Measurements from ENCODE around the gene RGS17.
"Not testable (repeated sequence)": the region's sequence is repeated elsewhere in the genome, so short reads cannot be mapped to it uniquely, and the experiment has no call there.

The RGS17 gene

GRCh38 chr6:153000243-153000642 lies 130.8 kb downstream of the RGS17 start:
- peaks cover 20% of the 10 kb centered on the region for H3K36me3 ChIP-seq (ENCODE audit: control insufficient read depth, low read depth, low read length)
- H3K9ac ChIP-seq (ENCODE audit: low read length): no peak overlapping the region

DNA sequence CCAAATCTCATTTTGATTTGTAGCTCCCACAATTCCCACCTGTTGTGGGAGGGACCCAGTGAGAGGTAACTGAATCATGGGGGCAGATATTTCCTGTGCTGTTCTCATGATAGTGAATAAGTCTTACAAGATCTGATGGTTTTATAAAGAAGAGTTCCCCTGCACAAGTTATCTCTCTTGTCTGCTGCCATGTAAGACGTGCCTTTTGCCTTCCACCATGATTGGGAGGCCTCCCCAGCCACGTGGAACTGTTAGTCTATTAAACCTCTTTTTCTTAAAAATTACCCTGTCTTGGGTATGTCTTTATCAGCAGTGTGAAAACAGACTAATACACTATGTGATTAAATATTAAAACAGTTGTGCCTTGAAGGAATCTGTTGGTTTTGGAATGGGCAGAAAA lies 131.5 kb downstream of the RGS17 start:
- not testable (repeated sequence) for H3K4me3 ChIP-seq (ENCODE audit: low read length); H3K4me1 ChIP-seq (ENCODE audit: control insufficient read depth, low read depth, low read length); H3K9me3 ChIP-seq (ENCODE audit: control insufficient read depth, low read depth, low read length); H3K27me3 ChIP-seq (ENCODE audit: control insufficient read depth, insufficient read depth, low read length); H3K27ac ChIP-seq (ENCODE audit: low read length); H3K9ac ChIP-seq (ENCODE audit: low read length)
- peaks cover 25% of the 10 kb centered on the region for H3K36me3 ChIP-seq (ENCODE audit: control insufficient read depth, low read depth, low read length)

More at GRCh38 chr6:153000243-153000642, 130.8 kb downstream of the RGS17 start:
- peaks cover 9% of the 10 kb centered on the region for H3K4me1 ChIP-seq (ENCODE audit: control insufficient read depth, low read depth, low read length)
- H3K9me3 ChIP-seq (ENCODE audit: control insufficient read depth, low read depth, low read length): no peaks in the 10 kb centered on the region
- H3K27me3 ChIP-seq (ENCODE audit: control insufficient read depth, insufficient read depth, low read length): no peaks in the 10 kb centered on the region
- no peak overlapping the region for H3K27ac ChIP-seq (ENCODE audit: low read length)
- no peak overlapping the region for H3K4me3 ChIP-seq (ENCODE audit: low read length)

- Histone ChIP-seq H3K36me3 (ENCODE audit: control insufficient read depth, low read depth, low read length) (peaks cover 61% of the 10 kb centered on the region), H3K9ac (ENCODE audit: low read length) (no peak overlapping the region)
These were observed 137.2 kb downstream of the RGS17 start for GRCh38 chr6:152993847-152994246.

GRCh38 chr6:152993431-152993830 lies 137.7 kb downstream of the RGS17 start:
- H3K4me3 ChIP-seq (ENCODE audit: low read length): no peak overlapping the region
- peaks cover 59% of the 10 kb centered on the region for H3K36me3 ChIP-seq (ENCODE audit: control insufficient read depth, low read depth, low read length)
- H3K27ac ChIP-seq (ENCODE audit: low read length): no peak overlapping the region
- no peaks in the 10 kb centered on the region for H3K4me1 ChIP-seq (ENCODE audit: control insufficient read depth, low read depth, low read length)
- no peak overlapping the region for H3K9ac ChIP-seq (ENCODE audit: low read length)
- no peaks in the 10 kb centered on the region for H3K27me3 ChIP-seq (ENCODE audit: control insufficient read depth, insufficient read depth, low read length)
- no peaks in the 10 kb centered on the region for H3K9me3 ChIP-seq (ENCODE audit: control insufficient read depth, low read depth, low read length)

More at GRCh38 chr6:152993847-152994246, 137.2 kb downstream of the RGS17 start:
- Histone ChIP-seq H3K4me3 (ENCODE audit: low read length) (no peak overlapping the region), H3K9me3 (ENCODE audit: control insufficient read depth, low read depth, low read length) (no peaks in the 10 kb centered on the region), H3K27ac (ENCODE audit: low read length) (no peak overlapping the region), H3K4me1 (ENCODE audit: control insufficient read depth, low read depth, low read length) (no peaks in the 10 kb centered on the region), H3K27me3 (ENCODE audit: control insufficient read depth, insufficient read depth, low read length) (no peaks in the 10 kb centered on the region)

- Histone ChIP-seq H3K27me3 (ENCODE audit: control insufficient read depth, insufficient read depth, low read length) (no peaks in the 10 kb centered on the region), H3K9ac (ENCODE audit: low read length) (no peak overlapping the region)
These were observed 144.1 kb downstream of the RGS17 start for GRCh38 chr6:152986978-152987377.

GRCh38 chr6:152985300-152985699 lies 145.8 kb downstream of the RGS17 start:
- H3K27me3 ChIP-seq (ENCODE audit: control insufficient read depth, insufficient read depth, low read length); H3K36me3 ChIP-seq (ENCODE audit: control insufficient read depth, low read depth, low read length); H3K4me1 ChIP-seq (ENCODE audit: control insufficient read depth, low read depth, low read length); H3K9me3 ChIP-seq (ENCODE audit: control insufficient read depth, low read depth, low read length); H3K27ac ChIP-seq (ENCODE audit: low read length): not testable (repeated sequence)
- peak overlapping the region; percentile 89 for H3K4me3 ChIP-seq (ENCODE audit: low read length)
- H3K9ac ChIP-seq (ENCODE audit: low read length): peak overlapping the region; percentile 3

More at GRCh38 chr6:152986978-152987377, 144.1 kb downstream of the RGS17 start:
- peaks cover 11% of the 10 kb centered on the region for H3K36me3 ChIP-seq (ENCODE audit: control insufficient read depth, low read depth, low read length)
- no peak overlapping the region for H3K27ac ChIP-seq (ENCODE audit: low read length)
- H3K4me1 ChIP-seq (ENCODE audit: control insufficient read depth, low read depth, low read length): no peaks in the 10 kb centered on the region
- H3K4me3 ChIP-seq (ENCODE audit: low read length): no peak overlapping the region
- H3K9me3 ChIP-seq (ENCODE audit: control insufficient read depth, low read depth, low read length): no peaks in the 10 kb centered on the region

DNA sequence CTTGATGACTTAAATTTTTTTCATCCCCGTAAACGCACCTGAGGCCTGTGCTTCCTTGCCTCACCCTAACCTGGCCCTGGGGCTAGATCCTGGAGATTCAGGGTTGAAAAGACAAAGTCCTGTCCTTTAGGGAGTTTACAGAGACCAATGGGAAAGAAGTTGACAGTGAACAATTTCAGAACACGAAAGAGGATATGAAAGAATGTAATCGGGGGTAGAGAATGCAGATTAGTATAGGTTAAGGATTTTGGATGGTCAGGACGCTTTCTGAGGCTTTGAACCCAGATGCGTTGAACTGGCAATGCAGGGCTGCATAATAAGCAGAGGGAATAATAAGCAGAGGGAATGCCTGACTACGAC lies 146.6 kb downstream of the RGS17 start:
- H3K9me3 ChIP-seq (ENCODE audit: control insufficient read depth, low read depth, low read length): no peaks in the 10 kb centered on the region
- H3K27ac ChIP-seq (ENCODE audit: low read length): no peak overlapping the region
- peak overlapping the region; percentile 90 for H3K9ac ChIP-seq (ENCODE audit: low read length)
- H3K4me1 ChIP-seq (ENCODE audit: control insufficient read depth, low read depth, low read length): peaks cover 12% of the 10 kb centered on the region
- no peaks in the 10 kb centered on the region for H3K27me3 ChIP-seq (ENCODE audit: control insufficient read depth, insufficient read depth, low read length)
- H3K4me3 ChIP-seq (ENCODE audit: low read length): peak overlapping the region; percentile 89
- H3K36me3 ChIP-seq (ENCODE audit: control insufficient read depth, low read depth, low read length): no peaks in the 10 kb centered on the region

GRCh38 chr6:152983637-152984512 lies 147.2 kb downstream of the RGS17 start:
- Histone ChIP-seq H3K4me1 (ENCODE audit: control insufficient read depth, low read depth, low read length) (peaks cover 14% of the 10 kb centered on the region), H3K27ac (ENCODE audit: low read length) (peak overlapping the region; percentile 25), H3K36me3 (ENCODE audit: control insufficient read depth, low read depth, low read length) (no peaks in the 10 kb centered on the region), H3K4me3 (ENCODE audit: low read length) (peak overlapping the region; percentile 89), H3K9ac (ENCODE audit: low read length) (peak overlapping the region; percentile 90), H3K27me3 (ENCODE audit: control insufficient read depth, insufficient read depth, low read length) (no peaks in the 10 kb centered on the region), H3K9me3 (ENCODE audit: control insufficient read depth, low read depth, low read length) (no peaks in the 10 kb centered on the region)

DNA sequence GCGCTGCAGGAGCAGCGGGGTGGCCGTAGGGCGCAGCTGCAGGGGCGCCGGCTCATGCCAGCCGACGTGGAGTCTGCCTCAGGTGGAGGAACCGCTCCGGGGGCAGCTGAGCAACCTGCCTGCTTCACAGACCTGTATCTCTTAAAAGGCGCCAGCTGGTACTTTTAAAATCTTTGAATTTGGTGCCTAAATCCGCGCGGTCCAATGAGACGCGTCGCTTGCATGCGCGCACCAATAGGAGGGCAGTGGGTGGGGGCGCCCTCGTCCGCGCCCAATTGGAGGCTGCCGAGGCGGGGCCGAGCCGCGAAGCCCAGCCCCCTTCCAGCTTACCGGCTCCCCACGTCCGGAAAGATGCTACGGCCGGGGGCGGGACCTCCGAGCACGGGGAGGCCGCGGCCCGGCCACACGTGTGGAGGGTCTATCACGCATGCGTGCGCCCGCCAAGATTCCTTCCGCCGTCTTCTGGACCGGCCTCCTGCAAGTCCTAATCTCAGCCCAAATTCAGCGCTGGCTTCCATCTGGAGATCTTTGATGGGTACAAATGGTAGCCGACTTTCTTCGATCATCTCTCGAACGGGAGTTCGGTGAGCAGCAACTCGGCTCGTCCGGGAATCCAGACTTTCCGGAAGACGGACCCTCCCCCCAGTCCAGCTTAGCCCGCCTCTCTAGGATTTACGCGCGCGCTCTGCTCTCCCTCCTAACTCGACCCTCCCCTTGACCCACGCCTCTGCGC lies 148.0 kb downstream of the RGS17 start, which contains the start of gene FBXO5:
Gene FBXO5, minus strand, starts transcription at position 138 of the 733 bp plus-strand sequence. Its CDS starts 82 bp downstream, at position 56.
- Histone ChIP-seq H3K27me3 (ENCODE audit: control insufficient read depth, insufficient read depth, low read length) (no peaks in the 10 kb centered on the region), H3K27ac (ENCODE audit: low read length) (peak within 1 kb of the TSS; percentile 93), H3K4me1 (ENCODE audit: control insufficient read depth, low read depth, low read length) (peaks cover 14% of the 10 kb centered on the region), H3K9ac (ENCODE audit: low read length) (peak within 1 kb of the TSS; percentile 91), H3K4me3 (ENCODE audit: low read length) (peak within 1 kb of the TSS; percentile 89), H3K36me3 (ENCODE audit: control insufficient read depth, low read depth, low read length) (peaks cover 4% of the 10 kb centered on the region), H3K9me3 (ENCODE audit: control insufficient read depth, low read depth, low read length) (no peaks in the 10 kb centered on the region)

DNA sequence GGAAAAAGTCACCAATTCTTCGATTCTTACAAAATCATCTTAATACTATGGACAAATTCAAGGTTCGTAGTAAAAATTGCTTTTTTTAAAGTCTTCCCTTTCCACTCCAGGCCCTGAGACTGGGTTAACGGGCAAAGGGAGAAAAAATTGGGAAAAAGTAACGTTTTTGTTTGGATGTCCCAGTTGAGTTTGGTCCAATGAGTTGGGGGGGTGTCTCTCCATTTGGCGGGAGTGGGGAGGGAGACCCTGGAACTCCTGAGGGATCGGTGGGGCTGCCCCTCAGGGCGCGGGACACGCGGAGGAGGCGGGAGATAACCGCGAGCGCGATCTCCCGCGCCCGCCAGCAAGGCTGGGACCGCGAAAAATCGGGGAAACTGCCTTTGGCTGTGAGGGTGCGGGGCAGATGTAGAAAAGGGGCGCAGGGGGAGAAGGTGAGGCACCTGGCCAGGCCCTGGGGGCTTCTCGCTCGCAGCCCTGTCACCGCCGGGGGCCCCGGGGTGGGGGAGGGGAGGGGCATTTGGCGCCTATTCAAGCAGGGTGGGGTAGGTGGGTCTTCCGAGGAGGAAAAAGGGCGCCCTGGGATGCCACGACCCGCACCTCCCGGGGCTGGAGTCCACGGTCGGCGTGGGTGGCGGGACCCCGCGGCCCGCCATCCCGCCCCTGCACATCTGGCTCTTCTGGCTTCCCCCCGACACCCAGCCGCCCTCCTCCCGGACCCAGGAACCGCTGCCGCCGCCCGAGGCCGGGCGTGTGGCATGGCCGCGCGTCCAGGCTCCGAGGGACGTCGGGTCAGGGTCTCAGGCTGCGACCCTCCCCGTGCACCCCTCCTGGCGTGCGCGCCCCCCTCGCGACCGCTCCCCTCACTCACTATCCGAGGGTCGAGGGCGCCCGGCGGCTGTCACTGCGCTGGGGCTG lies 148.8 kb downstream of the RGS17 start:
- Histone ChIP-seq H3K27me3 (ENCODE audit: control insufficient read depth, insufficient read depth, low read length) (no peaks in the 10 kb centered on the region), H3K4me3 (ENCODE audit: low read length) (peak overlapping the region; percentile 89), H3K36me3 (ENCODE audit: control insufficient read depth, low read depth, low read length) (peaks cover 10% of the 10 kb centered on the region), H3K4me1 (ENCODE audit: control insufficient read depth, low read depth, low read length) (peaks cover 19% of the 10 kb centered on the region), H3K9me3 (ENCODE audit: control insufficient read depth, low read depth, low read length) (no peaks in the 10 kb centered on the region), H3K27ac (ENCODE audit: low read length) (peak overlapping the region; percentile 67), H3K9ac (ENCODE audit: low read length) (peak overlapping the region; percentile 91)

DNA sequence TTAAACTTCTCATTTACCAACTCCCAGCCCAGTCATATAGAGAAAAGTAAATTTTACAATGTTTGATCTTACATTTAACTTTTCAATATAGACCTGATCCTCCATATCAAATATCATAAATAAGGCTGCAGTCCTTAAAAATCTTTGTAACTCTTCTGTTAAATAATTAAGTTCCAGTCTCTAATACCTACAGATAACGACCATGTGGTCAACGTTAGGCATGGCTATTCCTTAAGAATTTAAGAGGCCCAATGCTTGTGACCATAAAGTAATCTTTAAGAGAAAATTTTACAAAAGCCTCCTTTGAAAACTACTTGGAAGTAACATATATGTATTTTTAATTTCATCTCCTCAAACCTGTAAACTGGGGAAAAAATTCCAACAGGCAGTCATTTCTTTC lies 149.9 kb downstream of the RGS17 start:
- peak overlapping the region; percentile 57 for H3K27ac ChIP-seq (ENCODE audit: low read length)
- no peaks in the 10 kb centered on the region for H3K27me3 ChIP-seq (ENCODE audit: control insufficient read depth, insufficient read depth, low read length)
- H3K4me3 ChIP-seq (ENCODE audit: low read length): peak overlapping the region; percentile 89
- peak overlapping the region; percentile 91 for H3K9ac ChIP-seq (ENCODE audit: low read length)
- peaks cover 23% of the 10 kb centered on the region for H3K4me1 ChIP-seq (ENCODE audit: control insufficient read depth, low read depth, low read length)
- H3K9me3 ChIP-seq (ENCODE audit: control insufficient read depth, low read depth, low read length): no peaks in the 10 kb centered on the region
- peaks cover 20% of the 10 kb centered on the region for H3K36me3 ChIP-seq (ENCODE audit: control insufficient read depth, low read depth, low read length)
